Ishikawa (cell line): ENCODE measurements around the gene EEF1AKMT1.

Experiments
- CEBPB ChIP-seq: IDR thresholded peaks from 2 replicates; pipeline ENCODE4 v1.6.1; 2012
- EP300 ChIP-seq: IDR thresholded peaks from 2 replicates; pipeline ENCODE4 v1.6.1; 2012; ENCODE audit warnings: borderline replicate concordance
- NFIC ChIP-seq: IDR thresholded peaks from 2 replicates; pipeline ENCODE4 v1.6.1; 2012
- TAF1 ChIP-seq: IDR thresholded peaks from 2 replicates; pipeline ENCODE4 v1.6.1; 2012; ENCODE audit warnings: low read depth, mild to moderate bottlenecking
- TCF12 ChIP-seq: IDR thresholded peaks from 2 replicates; pipeline ENCODE4 v1.6.1; 2012; ENCODE audit warnings: low read depth
- ZBTB7A ChIP-seq: IDR thresholded peaks from 2 replicates; pipeline ENCODE4 v1.6.1; 2012; ENCODE audit warnings: low read depth
- TF ChIP-seq, protein P1 (sequence below): IDR thresholded peaks from 2 replicates; pipeline ENCODE4 v1.6.1; 2012
- TF ChIP-seq, protein P2 (sequence below): IDR thresholded peaks from 2 replicates; pipeline ENCODE4 v1.6.1; 2012; ENCODE audit warnings: low read depth, mild to moderate bottlenecking

GRCh38 chr13:20684546-20684945 is 89.2 kb downstream of the EEF1AKMT1 start:
- TF ChIP-seq ZBTB7A = no peak
- TF ChIP-seq, protein P1, sequence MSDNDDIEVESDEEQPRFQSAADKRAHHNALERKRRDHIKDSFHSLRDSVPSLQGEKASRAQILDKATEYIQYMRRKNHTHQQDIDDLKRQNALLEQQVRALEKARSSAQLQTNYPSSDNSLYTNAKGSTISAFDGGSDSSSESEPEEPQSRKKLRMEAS = no peak
- TF ChIP-seq EP300 = no peak
- TF ChIP-seq, protein P2, sequence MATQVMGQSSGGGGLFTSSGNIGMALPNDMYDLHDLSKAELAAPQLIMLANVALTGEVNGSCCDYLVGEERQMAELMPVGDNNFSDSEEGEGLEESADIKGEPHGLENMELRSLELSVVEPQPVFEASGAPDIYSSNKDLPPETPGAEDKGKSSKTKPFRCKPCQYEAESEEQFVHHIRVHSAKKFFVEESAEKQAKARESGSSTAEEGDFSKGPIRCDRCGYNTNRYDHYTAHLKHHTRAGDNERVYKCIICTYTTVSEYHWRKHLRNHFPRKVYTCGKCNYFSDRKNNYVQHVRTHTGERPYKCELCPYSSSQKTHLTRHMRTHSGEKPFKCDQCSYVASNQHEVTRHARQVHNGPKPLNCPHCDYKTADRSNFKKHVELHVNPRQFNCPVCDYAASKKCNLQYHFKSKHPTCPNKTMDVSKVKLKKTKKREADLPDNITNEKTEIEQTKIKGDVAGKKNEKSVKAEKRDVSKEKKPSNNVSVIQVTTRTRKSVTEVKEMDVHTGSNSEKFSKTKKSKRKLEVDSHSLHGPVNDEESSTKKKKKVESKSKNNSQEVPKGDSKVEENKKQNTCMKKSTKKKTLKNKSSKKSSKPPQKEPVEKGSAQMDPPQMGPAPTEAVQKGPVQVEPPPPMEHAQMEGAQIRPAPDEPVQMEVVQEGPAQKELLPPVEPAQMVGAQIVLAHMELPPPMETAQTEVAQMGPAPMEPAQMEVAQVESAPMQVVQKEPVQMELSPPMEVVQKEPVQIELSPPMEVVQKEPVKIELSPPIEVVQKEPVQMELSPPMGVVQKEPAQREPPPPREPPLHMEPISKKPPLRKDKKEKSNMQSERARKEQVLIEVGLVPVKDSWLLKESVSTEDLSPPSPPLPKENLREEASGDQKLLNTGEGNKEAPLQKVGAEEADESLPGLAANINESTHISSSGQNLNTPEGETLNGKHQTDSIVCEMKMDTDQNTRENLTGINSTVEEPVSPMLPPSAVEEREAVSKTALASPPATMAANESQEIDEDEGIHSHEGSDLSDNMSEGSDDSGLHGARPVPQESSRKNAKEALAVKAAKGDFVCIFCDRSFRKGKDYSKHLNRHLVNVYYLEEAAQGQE = no peak
- no peak for TF ChIP-seq TCF12
- TF ChIP-seq NFIC = no peak
- no peak for TF ChIP-seq TAF1
- TF ChIP-seq CEBPB = no peak
